Esophagus squamous epithelium (tissue), 5 donors: ENCODE measurements around the gene PMM1. TPM values are rescaled to one million over a fixed set of nuclear protein-coding genes. Genes with fewer than 3 reads are reported as not detected.

Experiments
- DNase-seq: peaks from one replicate; lab custom pipeline; 2025; lab: John Stamatoyannopoulos, UW
- H3K27ac ChIP-seq, 4 donors: fragments of 200-600 bp; sonication (generic); one replicate each; pipeline ENCODE4 v1.5.1; 2016 to 2019; ENCODE audit warnings: mild to moderate bottlenecking in 1 of 4
- H3K27me3 ChIP-seq, 4 donors: fragments of 200-600 bp; sonication (generic); 1 replicate in 3 of 4; 2 replicates in 1 of 4; pipeline versions ENCODE4 v1.5.1 to v1.6.0; 2017 to 2021; ENCODE audit warnings: antibody characterized with exemption in 1 of 4
- H3K36me3 ChIP-seq, 3 donors: fragments of 200-600 bp; sonication (generic); one replicate each; pipeline ENCODE4 v1.5.1; 2016 to 2019
- H3K4me1 ChIP-seq, 3 donors: fragments of 200-600 bp; sonication (generic); one replicate each; pipeline ENCODE4 v1.5.1; 2017 to 2019
- H3K4me3 ChIP-seq, 4 donors: fragments of 200-600 bp; sonication (generic); 1 replicate in 3 of 4; 2 replicates in 1 of 4; pipeline ENCODE4 v1.5.1; 2016 to 2019; ENCODE audit warnings: mild to moderate bottlenecking in 2 of 4, moderate library complexity in 1 of 4
- H3K9me3 ChIP-seq, 3 donors: fragments of 200-600 bp; sonication (generic); one replicate each; pipeline ENCODE4 v1.5.1; 2016 to 2019
- CTCF ChIP-seq, 6 experiments: fragments of 450-650 bp in 4 of 6; fragments of 200-600 bp in 2 of 6; sonication (generic) in 2 of 6; IDR thresholded peaks; one replicate each; pipeline ENCODE4 v1.5.1; 2016 to 2019; ENCODE audit warnings: antibody characterized with exemption in 6 of 6, mild to moderate bottlenecking in 4 of 6, moderate library complexity in 4 of 6
- POLR2A ChIP-seq, 4 donors: fragments of 450-650 bp; IDR thresholded peaks; one replicate each; pipeline ENCODE4 v1.6.1; 2017; ENCODE audit warnings: antibody characterized with exemption in 4 of 4, mild to moderate bottlenecking in 4 of 4, moderate library complexity in 3 of 4
- WGBS, 2 donors: methylation state at CpG; one replicate each; pipeline ENCODE4 v1.1.5; 2018; 5-methylcytosine and 5-hydroxymethylcytosine counted together
- intact Hi-C: fragments of 100-400 bp; cut with DNase I; formaldehyde crosslinking; loops from one replicate; pipeline ENCODE4 v1.15.0; 2022
- total RNA-seq, 4 donors: library from RNA; depleted of rRNA; stranded (reverse); fragments of >200 nt; gene quantifications; one replicate each; pipeline ENCODE4 v1.1.0, GENCODE V29; 2016
- donor health status: DM: yes; HTN: yes; CAD: no.

Gene PMM1
- total RNA-seq, 4 donors from 2014 or later, result 17.9 to 65.2 (median 49.5) TPM

GRCh38 chr22:41564563-41564962, 25.1 kb downstream of the PMM1 start:
- WGBS, 2 donors, result 69 to 73% methylated on average over 5 to 8 of the region's 8 CpGs
- H3K4me1 ChIP-seq, result peaks cover 3 to 43% (median 7%) of the 10 kb centered on the region in 3 donors
- peak overlapping the region in 3 of 4 donors; percentile 64 to 74 (median 64) for H3K27ac ChIP-seq
- no peaks in the 10 kb centered on the region for H3K9me3 ChIP-seq
- no peak overlapping the region for H3K4me3 ChIP-seq
- no peaks in the 10 kb centered on the region for H3K36me3 ChIP-seq
- DNase-seq, result no peak
- no peak for TF ChIP-seq POLR2A (IDR thresholded peaks at IDR 0.05)
- TF ChIP-seq CTCF (IDR thresholded peaks at IDR 0.05), result no peak
- intact Hi-C loops, result no loop called here
- H3K27me3 ChIP-seq, result peaks cover 0 to 36% (median 0%) of the 10 kb centered on the region in 4 donors

- Histone ChIP-seq H3K4me1 (peaks cover 3 to 44% (median 7%) of the 10 kb centered on the region in 3 donors), H3K9me3 (no peaks in the 10 kb centered on the region), H3K4me3 (peak overlapping the region in 1 of 4 donors; percentile 8), H3K27me3 (peaks cover 0 to 46% (median 0%) of the 10 kb centered on the region in 4 donors), H3K27ac (peak overlapping the region in 3 of 4 donors; percentile 66 to 76 (median 74)), H3K36me3 (no peaks in the 10 kb centered on the region)
- intact Hi-C loops, result no loop called here
- DNase-seq, result no peak
- 30 to 35% methylated on average over 4 to 6 of the region's 10 CpGs for WGBS, 2 donors
- TF ChIP-seq POLR2A (IDR thresholded peaks at IDR 0.05) (no peak), CTCF (IDR thresholded peaks at IDR 0.05) (no peak)
Observed at GRCh38 chr22:41563051-41563711, 26.5 kb downstream of the PMM1 start.

- WGBS, 2 donors, result 70% methylated on average over 3 of the region's 4 CpGs; no CpG with 5 or more reads in 1 of the 2 donors
- H3K27me3 ChIP-seq, result peaks cover 0 to 46% (median 0%) of the 10 kb centered on the region in 4 donors
- H3K27ac ChIP-seq, result peak overlapping the region in 3 of 4 donors; percentile 66 to 76 (median 74)
- TF ChIP-seq CTCF (IDR thresholded peaks at IDR 0.05) (no peak), POLR2A (IDR thresholded peaks at IDR 0.05) (no peak)
- no peak for DNase-seq
- no peaks in the 10 kb centered on the region for H3K9me3 ChIP-seq
- peaks cover 3 to 52% (median 10%) of the 10 kb centered on the region in 3 donors for H3K4me1 ChIP-seq
- peak overlapping the region in 1 of 4 donors; percentile 8 for H3K4me3 ChIP-seq
- H3K36me3 ChIP-seq, result no peaks in the 10 kb centered on the region
- intact Hi-C loops, result no loop called here
Observed at GRCh38 chr22:41562461-41562860, 27.2 kb downstream of the PMM1 start.

- H3K36me3 ChIP-seq, result no peaks in the 10 kb centered on the region
- intact Hi-C loops, result no loop called here
- H3K9me3 ChIP-seq, result no peaks in the 10 kb centered on the region
- H3K27me3 ChIP-seq, result peaks cover 0 to 46% (median 0%) of the 10 kb centered on the region in 4 donors
- peak overlapping the region in 3 of 4 donors; percentile 66 to 91 (median 74) for H3K27ac ChIP-seq
- TF ChIP-seq CTCF (IDR thresholded peaks at IDR 0.05), result no peak
- no peak for TF ChIP-seq POLR2A (IDR thresholded peaks at IDR 0.05)
- peak overlapping the region in 3 of 4 donors; percentile 31 to 57 (median 37) for H3K4me3 ChIP-seq
- WGBS, 2 donors, result 69 to 100% methylated on average over 1 to 4 of the region's 5 CpGs
- peaks cover 3 to 58% (median 13%) of the 10 kb centered on the region in 3 donors for H3K4me1 ChIP-seq
- no peak for DNase-seq
Observed at GRCh38 chr22:41561788-41562187, 27.9 kb downstream of the PMM1 start.

- Histone ChIP-seq H3K9me3 (no peaks in the 10 kb centered on the region), H3K27me3 (peaks cover 0 to 46% (median 0%) of the 10 kb centered on the region in 4 donors), H3K36me3 (no peaks in the 10 kb centered on the region), H3K4me1 (peaks cover 3 to 62% (median 13%) of the 10 kb centered on the region in 3 donors), H3K27ac (peak overlapping the region; percentile 56 to 91 (median 70)), H3K4me3 (peak overlapping the region in 3 of 4 donors; percentile 31 to 57 (median 37))
- WGBS, 2 donors, result 55 to 56% methylated on average over 2 to 6 of the region's 10 CpGs
- TF ChIP-seq POLR2A (IDR thresholded peaks at IDR 0.05) (no peak), CTCF (IDR thresholded peaks at IDR 0.05) (no peak)
- no peak for DNase-seq
- intact Hi-C loops, result no loop called here
Observed at GRCh38 chr22:41561335-41561734, 28.3 kb downstream of the PMM1 start.
